Stimulated activated naive CD8-positive, alpha-beta T cell treated with anti-CD3 and anti-CD28 coated beads, Interleukin-15, Interleukin-2, amounts not matched to agents 100 U/mL and 50 U/mL, for 24 hours (primary cell): ENCODE data around the gene KRT80.

Experiments used
- ATAC-seq: fragments of 150-1000 bp; cut with Tn5 transposase; one replicate; pipeline ENCODE4 v1.10.0; 2021
- DNase-seq: peaks from one replicate; pipeline ENCODE4 v3.0.0; 2021

The KRT80 gene

DNA sequence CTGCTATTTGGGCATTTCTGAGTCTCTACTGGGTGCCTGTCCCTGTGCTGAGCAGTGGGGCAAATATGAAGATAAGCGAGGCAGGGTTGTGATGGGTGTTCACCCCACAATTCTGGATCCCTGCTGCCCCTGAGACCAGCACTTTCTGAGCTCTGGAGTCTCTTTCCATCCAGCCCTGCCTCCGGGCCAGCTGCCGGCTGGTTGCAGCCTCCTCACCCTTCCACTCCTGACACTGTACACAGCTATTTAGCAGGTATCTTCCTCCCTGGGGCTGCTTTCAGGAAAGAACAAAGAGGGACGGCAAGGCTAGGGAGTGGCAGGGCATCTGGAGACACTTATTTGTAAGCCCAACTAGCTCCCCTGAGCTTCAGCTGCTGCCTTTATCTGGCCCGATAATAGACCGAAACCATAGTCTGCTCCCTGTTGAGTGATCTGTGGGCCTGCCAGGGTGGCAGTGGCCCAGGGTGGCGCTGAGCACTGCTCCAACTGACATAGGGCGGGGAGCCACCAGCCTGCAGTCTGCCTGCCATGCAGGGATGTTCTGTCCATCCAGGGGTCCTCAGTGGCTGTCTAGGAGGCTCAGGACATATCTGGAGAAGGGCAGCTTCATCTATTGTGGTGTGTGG, 7.6 kb upstream of the KRT80 start:
- no peak for ATAC-seq
- DNase-seq, result no peak

GRCh38 chr12:52198454-52199215, 6.8 kb upstream of the KRT80 start:
- DNase-seq (no peak), ATAC-seq (no peak)

DNA sequence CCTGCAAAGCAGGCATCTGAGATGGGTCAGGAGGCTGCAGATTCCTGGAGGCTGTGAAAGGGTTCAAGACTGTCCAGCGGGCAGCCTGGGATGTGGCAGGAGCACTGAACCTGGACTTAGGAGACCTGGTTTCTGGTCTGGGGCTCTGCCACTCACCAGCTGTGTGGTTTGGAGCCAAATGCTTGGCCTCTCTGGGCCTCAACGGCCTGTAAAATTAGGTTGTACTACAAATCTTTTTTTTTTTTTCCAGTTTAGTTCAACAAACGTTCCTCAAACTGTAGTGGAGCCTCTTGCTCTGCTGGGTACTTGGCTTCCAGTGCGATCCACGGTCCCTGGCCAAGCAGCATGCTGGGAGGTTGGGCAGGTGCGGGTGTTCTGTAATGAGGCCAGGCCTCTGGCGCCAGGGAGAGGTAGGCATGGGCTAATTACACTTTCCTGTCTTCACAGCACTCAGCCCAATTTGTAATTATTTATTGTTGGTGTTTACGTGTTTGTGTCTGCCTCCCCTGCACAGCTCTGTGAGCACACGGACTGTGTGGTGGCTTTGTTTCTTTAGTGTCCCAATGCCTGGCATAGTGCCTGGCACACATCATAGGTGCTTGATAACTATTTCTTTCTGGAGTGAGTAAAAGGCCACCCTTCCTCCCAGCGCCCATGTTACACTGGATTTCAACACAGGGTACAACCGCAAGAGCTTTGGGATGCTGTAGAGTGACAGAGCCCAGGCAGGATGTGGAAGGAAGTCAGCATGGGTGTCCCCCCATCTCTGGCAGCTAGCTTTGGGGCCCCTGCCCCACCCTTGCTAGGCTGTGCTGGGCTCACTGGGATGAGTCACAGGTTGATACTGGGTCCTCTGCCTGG, 5.8 kb upstream of the KRT80 start:
- no peak for ATAC-seq
- no peak for DNase-seq

DNA sequence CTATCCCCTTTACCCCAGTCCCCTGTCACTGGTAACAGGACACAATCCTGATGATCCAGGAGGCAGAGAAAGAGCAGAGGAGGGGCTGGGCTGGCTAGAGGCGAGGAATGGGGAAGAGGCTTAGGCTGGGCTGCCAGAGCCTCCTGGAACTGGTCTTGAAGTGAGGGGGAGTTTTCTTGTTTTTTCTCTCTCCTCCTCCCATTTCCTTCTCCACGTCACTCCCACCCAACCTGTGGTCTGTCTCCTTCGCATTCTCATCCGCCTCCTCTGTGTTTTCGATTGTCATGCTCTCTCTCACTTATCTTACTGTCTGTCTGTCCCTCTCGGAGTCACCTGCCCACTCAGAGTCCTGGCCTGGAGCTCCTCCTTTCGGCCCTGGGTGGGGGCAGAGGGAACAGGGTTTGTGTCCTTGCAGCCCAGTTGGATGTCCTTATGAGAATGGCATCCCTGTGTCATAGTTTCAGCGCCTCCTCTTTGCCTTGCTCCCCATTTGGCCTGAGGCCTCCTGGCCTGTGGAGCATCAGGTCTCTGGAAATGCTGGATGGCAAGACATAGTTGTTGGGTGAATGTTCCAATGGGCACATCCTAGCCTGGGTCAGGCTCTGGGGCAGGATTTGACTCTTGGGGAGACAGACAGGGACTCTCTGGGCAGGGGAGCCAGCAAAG, 3.4 kb upstream of the KRT80 start:
- ATAC-seq (no peak), DNase-seq (no peak)

- ATAC-seq (no peak), DNase-seq (no peak)
These were observed 2.2 kb upstream of the KRT80 start for GRCh38 chr12:52193991-52194390.

DNA sequence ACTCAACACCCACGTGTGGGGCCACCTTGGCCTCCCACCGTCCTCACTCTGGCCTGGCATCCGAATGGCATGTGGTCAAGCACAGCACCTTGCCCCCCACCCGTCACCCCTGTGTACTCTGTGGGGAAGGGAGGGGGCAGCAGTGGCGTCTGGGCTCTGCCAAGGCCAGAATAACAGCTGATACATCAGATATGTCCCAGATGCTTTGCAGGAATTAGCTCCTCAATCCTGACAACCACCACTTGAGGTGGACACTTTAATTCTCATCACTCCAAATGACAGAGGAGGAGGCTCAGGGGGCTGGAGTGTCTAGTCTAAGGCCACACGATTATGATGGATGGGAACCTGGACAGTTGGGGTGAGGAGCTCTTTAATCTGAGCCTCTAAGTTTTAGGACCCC, 1.7 kb upstream of the KRT80 start:
- no peak for DNase-seq
- no peak for ATAC-seq

DNA sequence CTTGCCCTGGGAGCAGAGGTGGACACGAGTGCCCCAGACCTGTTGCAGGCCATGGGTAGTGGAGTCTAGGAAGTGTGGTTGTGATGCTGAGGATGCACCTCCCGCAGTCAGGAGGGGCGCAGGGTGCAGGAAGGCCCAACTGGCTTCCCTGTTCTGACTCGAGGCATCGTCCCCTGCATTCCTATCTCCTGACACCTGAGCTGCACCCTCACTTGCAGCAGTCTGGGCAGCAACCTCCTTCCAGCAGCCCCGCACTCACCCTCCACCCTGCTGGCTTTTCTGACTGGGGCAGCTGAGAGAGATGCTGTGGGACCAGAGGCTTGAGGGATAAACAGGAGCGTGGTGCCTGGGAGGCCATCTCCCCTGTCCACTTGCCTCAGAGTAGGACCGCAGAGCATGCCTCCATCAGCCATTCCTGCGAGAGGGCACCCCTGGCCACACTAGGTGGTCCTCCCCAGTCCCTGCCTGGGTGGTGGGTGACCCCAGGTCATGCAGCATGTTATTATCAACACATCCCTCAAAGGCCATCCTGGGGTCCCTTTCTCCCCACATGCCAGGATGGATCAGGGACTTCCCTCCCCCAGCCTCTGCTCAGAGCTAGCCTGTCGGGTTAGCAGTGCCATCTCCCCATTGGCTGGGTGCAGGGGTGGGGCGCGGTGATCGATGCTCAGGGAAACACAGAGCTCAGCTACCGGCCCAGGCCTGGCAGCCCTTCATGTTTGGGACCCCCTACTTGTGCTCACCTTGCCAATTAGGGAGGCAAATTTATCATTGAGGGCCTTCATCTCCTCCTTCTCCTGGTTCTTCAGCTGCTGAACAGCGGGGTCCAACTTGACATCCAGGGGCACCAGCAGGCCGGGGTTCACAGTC, 719 bp downstream of the KRT80 start:
- DNase-seq (no peak), ATAC-seq (no peak)

- DNase-seq (no peak), ATAC-seq (no peak)
These were observed 2.2 kb downstream of the KRT80 start for GRCh38 chr12:52189376-52190174.

- DNase-seq (no peak), ATAC-seq (no peak)
These were observed 3.2 kb downstream of the KRT80 start for GRCh38 chr12:52188658-52189057.

- no peak for DNase-seq
- ATAC-seq, result no peak
These were observed 4.2 kb downstream of the KRT80 start for GRCh38 chr12:52187640-52188039.

- no peak for ATAC-seq
- DNase-seq, result no peak
These were observed 4.6 kb downstream of the KRT80 start for GRCh38 chr12:52187206-52187605.

DNA sequence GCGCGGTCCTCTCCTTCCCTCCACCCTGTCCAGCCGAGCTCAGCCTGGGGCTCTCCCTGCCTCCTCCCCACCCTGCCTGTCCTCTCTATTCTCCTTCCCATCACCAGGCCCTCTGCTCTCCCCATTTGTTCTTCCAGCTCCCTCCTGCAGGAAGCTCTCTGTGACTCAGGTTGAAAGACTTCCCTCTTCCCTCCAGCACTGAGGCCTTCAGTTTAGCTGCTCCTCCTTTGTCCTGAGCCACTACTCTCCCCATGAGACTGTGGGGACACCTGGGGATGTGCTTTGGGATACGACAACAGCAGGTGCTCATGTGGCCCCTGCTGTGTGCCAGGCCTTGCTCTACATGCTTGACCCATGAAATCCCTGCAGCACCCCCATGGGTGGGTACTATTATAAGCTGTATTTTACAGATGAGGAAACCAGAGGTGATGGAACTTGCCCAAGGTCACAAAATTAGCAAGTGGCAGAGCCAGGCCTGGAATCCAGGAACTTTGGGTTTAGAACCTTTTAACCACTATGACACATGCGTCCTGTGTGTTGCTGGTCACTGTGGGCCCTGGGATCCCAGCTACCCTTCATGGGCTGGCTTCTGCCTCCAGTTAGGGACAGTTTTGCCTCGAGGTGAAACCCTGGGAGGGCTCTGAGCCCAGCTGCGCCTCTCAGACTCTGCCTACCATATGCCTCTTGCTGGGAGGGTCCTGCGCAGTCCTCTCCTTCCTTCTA, 5.5 kb downstream of the KRT80 start:
- ATAC-seq (no peak), DNase-seq (no peak)

DNA sequence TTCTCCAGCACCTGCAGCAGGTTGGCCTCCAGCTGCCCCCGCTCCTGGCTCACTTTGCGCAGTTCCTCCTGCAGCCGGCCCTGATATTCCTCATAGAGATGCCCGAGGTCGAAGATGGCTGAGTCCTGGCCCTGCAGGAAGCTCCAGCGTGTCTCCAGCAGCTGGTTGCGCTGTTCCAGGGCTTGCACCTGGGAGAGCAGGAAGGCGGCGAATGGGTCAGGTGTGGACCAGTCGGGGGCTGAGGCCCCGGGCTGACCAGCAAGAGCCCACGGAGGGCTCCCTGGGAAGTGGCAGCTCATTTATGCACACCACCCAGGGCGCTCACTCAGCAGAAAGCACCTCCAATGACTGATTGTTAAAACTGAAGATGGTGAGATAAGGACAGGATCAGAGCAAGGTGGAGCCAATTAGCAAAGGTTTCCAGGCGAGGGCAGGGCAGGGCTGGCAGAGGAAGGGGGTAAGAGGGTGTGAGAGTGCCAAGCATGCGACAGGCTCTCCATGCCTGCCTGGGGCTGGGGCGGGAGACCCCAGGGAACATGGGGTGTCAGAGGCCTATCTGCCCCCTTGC, 6.3 kb downstream of the KRT80 start:
- ATAC-seq (no peak), DNase-seq (no peak)

GRCh38 chr12:52184813-52185212, 7.0 kb downstream of the KRT80 start:
- no peak for DNase-seq
- no peak for ATAC-seq

GRCh38 chr12:52183971-52184370, 7.8 kb downstream of the KRT80 start:
- DNase-seq (no peak), ATAC-seq (no peak)

- DNase-seq (no peak), ATAC-seq (no peak)
These were observed 8.3 kb downstream of the KRT80 start for GRCh38 chr12:52183544-52183910.

DNA sequence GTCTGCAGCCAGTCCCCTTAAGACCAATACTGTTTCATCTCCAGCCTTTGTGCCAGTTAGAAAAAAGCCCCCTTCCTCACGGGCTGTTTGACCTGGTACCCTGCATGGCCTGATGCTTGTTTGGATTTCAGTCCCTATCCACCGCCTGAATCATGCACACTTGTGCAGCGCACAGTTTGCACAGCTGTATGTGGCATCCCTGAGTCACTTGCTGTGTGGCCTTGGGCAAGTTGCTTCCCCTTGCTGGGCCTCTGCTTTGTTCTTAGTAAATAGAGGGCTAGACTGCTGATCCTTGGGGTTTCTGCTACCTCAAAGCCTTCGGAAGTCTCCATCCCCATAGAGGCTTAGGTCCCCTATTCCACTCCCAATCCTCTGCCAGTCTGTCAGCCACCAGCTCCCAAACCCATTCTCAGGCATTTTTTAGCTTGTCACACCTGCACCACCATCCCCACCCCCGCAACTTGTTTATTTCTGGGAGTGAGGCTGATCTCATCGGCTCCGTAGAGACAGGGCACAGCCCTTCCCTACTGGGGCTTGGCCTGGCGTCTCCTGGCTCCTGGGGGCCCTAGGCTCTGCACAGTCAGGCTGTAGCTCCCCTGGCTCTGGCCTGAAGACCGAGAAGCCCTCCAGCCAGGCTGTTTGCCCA, 8.8 kb downstream of the KRT80 start:
- ATAC-seq (no peak), DNase-seq (no peak)

- no peak for ATAC-seq
- no peak for DNase-seq
These were observed 9.4 kb downstream of the KRT80 start for GRCh38 chr12:52182384-52182783.

- ATAC-seq, result no peak
- DNase-seq, result no peak
These were observed 10.1 kb downstream of the KRT80 start for GRCh38 chr12:52181746-52182145.
